DLD1 (cell line): ENCODE results near the gene SDK2.
"Not testable (repeated sequence)": the region's sequence is repeated elsewhere in the genome, so short reads cannot be mapped to it uniquely, and the experiment has no call there.

Source experiments
- in situ Hi-C: cut with HindIII; loops from 2 replicates; pipeline ENCODE4 v1.10.0; 2017; ENCODE audit warnings: low sequenced_read_pairs

The SDK2 gene

GRCh38 chr17:73376152-73376551 lies 268.1 kb downstream of the SDK2 start:
- in situ Hi-C loops = no loop called here

- in situ Hi-C loops = no loop called here
Observed at GRCh38 chr17:73371836-73372235, 272.4 kb downstream of the SDK2 start.

GRCh38 chr17:73371285-73371684 lies 273.0 kb downstream of the SDK2 start:
- in situ Hi-C loops = no loop called here

- in situ Hi-C loops = not testable (repeated sequence)
Observed at GRCh38 chr17:73369817-73370490, 274.3 kb downstream of the SDK2 start.

- in situ Hi-C loops = no loop called here
Observed at GRCh38 chr17:73369111-73369521, 275.1 kb downstream of the SDK2 start.

GRCh38 chr17:73368085-73368631 lies 276.1 kb downstream of the SDK2 start:
- in situ Hi-C loops = no loop called here

GRCh38 chr17:73365906-73366623 lies 278.2 kb downstream of the SDK2 start:
- in situ Hi-C loops = no loop called here

GRCh38 chr17:73365301-73365874 lies 278.9 kb downstream of the SDK2 start:
- in situ Hi-C loops = no loop called here

- in situ Hi-C loops = no loop called here
Observed at GRCh38 chr17:73364155-73364522, 280.1 kb downstream of the SDK2 start.

GRCh38 chr17:73363442-73364154 lies 280.6 kb downstream of the SDK2 start:
- in situ Hi-C loops = no loop called here

- in situ Hi-C loops = no loop called here
Observed at GRCh38 chr17:73362697-73363096, 281.5 kb downstream of the SDK2 start.

GRCh38 chr17:73360961-73361761 lies 283.1 kb downstream of the SDK2 start:
- in situ Hi-C loops = no loop called here

- in situ Hi-C loops = no loop called here
Observed at GRCh38 chr17:73359987-73360410, 284.2 kb downstream of the SDK2 start.

GRCh38 chr17:73359352-73359751 lies 284.9 kb downstream of the SDK2 start:
- in situ Hi-C loops = no loop called here

- in situ Hi-C loops = no loop called here
Observed at GRCh38 chr17:73358668-73359067, 285.6 kb downstream of the SDK2 start.

GRCh38 chr17:73357981-73358380 lies 286.3 kb downstream of the SDK2 start:
- in situ Hi-C loops = no loop called here

- in situ Hi-C loops = no loop called here
Observed at GRCh38 chr17:73357318-73357717, 286.9 kb downstream of the SDK2 start.

GRCh38 chr17:73356561-73357170 lies 287.6 kb downstream of the SDK2 start:
- in situ Hi-C loops = no loop called here

GRCh38 chr17:73354423-73355284 lies 289.6 kb downstream of the SDK2 start:
- in situ Hi-C loops = no loop called here
